Heart right ventricle (tissue), 16 donors: ENCODE data around the gene ZNF415. TPM values are rescaled to one million over a fixed set of nuclear protein-coding genes. Genes with fewer than 3 reads are reported as not detected.

ENCODE experiments used
- ATAC-seq, 8 donors: fragments of 200-7000 bp; cut with Tn5 transposase; one replicate each; pipeline ENCODE4 v1.9.1; 2020; ENCODE audit warnings: mild to moderate bottlenecking in 8 of 8, moderate library complexity in 8 of 8, moderate number of reproducible peaks in 1 of 8
- DNase-seq, 2 donors: peaks; one replicate each; pipeline ENCODE4 v3.0.0-alpha.2; 2020
- H3K27ac ChIP-seq, 10 donors: fragments of 200-600 bp; sonication (generic) in 2 of 10; one replicate each; pipeline versions ENCODE4 v1.5.0 to v1.8.0; 2020 to 2022; ENCODE audit warnings: mild to moderate bottlenecking in 3 of 10
- H3K27me3 ChIP-seq, 7 donors: fragments of 200-600 bp; one replicate each; pipeline ENCODE4 v1.8.0; 2021 to 2022; ENCODE audit warnings: mild to moderate bottlenecking in 2 of 7
- H3K36me3 ChIP-seq, 9 donors: fragments of 200-600 bp; sonication (generic) in 1 of 9; one replicate each; pipeline versions ENCODE4 v1.5.0 to v1.8.0; 2020 to 2022; ENCODE audit warnings: mild to moderate bottlenecking in 2 of 9
- H3K4me1 ChIP-seq, 9 donors: fragments of 200-600 bp; sonication (generic) in 1 of 9; one replicate each; pipeline versions ENCODE4 v1.5.0 to v1.8.0; 2020 to 2022; ENCODE audit warnings: mild to moderate bottlenecking in 4 of 9
- H3K4me3 ChIP-seq, 10 donors: fragments of 200-600 bp; sonication (generic) in 2 of 10; one replicate each; pipeline versions ENCODE4 v1.5.0 to v1.8.0; 2020 to 2022; ENCODE audit warnings: mild to moderate bottlenecking in 7 of 10, moderate library complexity in 2 of 10
- H3K9me3 ChIP-seq, 11 donors: fragments of 200-600 bp in 10 of 11; sonication (generic) in 2 of 11; one replicate each; pipeline versions ENCODE4 v1.5.0 to v1.8.0; 2013 to 2022; ENCODE audit warnings: mild to moderate bottlenecking in 2 of 11, control low read depth in 1 of 11, moderate library complexity in 1 of 11
- CTCF ChIP-seq, 9 donors: fragments of 200-600 bp; sonication (generic) in 2 of 9; IDR thresholded peaks; one replicate each; pipeline versions ENCODE4 v1.5.0 to v1.8.0; 2021 to 2022; ENCODE audit warnings: antibody characterized with exemption in 9 of 9, mild to moderate bottlenecking in 5 of 9, moderate library complexity in 1 of 9
- WGBS, 2 donors: extraction: QIAGEN DNeasy Blood & Tissue Kit; methylation state at CpG; one replicate each; pipeline ENCODE4 v1.1.7; 2013; ENCODE audit warnings: inconsistent platforms in 1 of 2; 5-methylcytosine and 5-hydroxymethylcytosine counted together
- intact Hi-C, 10 donors: fragments of 100-400 bp; cut with DNase I; formaldehyde crosslinking; loops; one replicate each; pipeline versions ENCODE4 v1.11.1 to v1.14.2; 2022
- long read RNA-seq, 3 donors: library from polyadenylated mRNA; unstranded; transcript quantifications; one replicate each; pipeline ENCODE4 v2.0.0, GENCODE V29; 2020 to 2021
- polyA plus RNA-seq, 2 donors: library from polyadenylated mRNA; stranded (reverse); fragments of 200-250 nt; gene quantifications; one replicate each; pipeline ENCODE4 v1.2.3, GENCODE V29; 2013
- total RNA-seq, 10 donors: library from RNA; stranded (reverse); fragmentation: NEBNext Ultra II Directional in 3 of 10; extraction: Animal tissue kit (Norgen Biotek cat#: 25700) in 3 of 10; gene quantifications; one replicate each; pipeline versions ENCODE4 v1.2.1 to v1.2.4, GENCODE V29; 2021 to 2023
- donor health status: Arrhythmogenic right ventricular cardiomyopathy.
- donor health status: ischemic (EF 13 %, LVEDD 7.1; RV severe dilation, severe dysfunction).
- donor health status: healthy with polysubstance abuse.
- donor health status: DM: no; HTN: yes; CAD: no.
- donor health status: DM: no; HTN: no; CAD: no.
- donor health status: ischemic (EF 25% LVEDD 6.9; RV normal size, moderate dysfunction).
- donor health status: ischemic (EF 25% LVEDD 5.7; RV mildly dilated, moderate dysfunction).
- donor health status: healthy.
- donor health status: DM: yes; HTN: yes; CAD: no.
- donor health status: Ischemic cardiomyopathy.
- donor health status: ischemic (EF 35%, LVEDD 5.7; RV mildly dilated, moderate dysfunction).
- donor health status: nonischemic (EF 11% LVEDD 7.7; RV severe dilation, severe dysfunction).
- donor health status: DM: yes; HTN: yes; CAD: no.
- donor health status: PGD.
- donor health status: ischemic (EF 29% LVEDD 5.4; RV normal size, mild dysfunction).
- donor health status: nonischemic (EF 23%, LVEDD 6.1; RV moderate dilation, normal function).

Gene ZNF415
- total RNA-seq, result 10 to 100 TPM; 18.7 to 32.5 (median 22.8) TPM
- 10 to 100 TPM in 1 of 2 donors, 1 to 10 TPM in 1; 9.5 to 19.8 TPM for polyA plus RNA-seq
- long read RNA-seq, donor 1, partial matches to known transcripts, result 0 of 1 reads
- long read RNA-seq, donor 1, other reads (novel, unspliced or antisense), result 0 of 1 reads
- long read RNA-seq, donor 2, partial matches to known transcripts, result 1 of 6 reads
- long read RNA-seq, donor 2, other reads (novel, unspliced or antisense), result 3 of 6 reads
- long read RNA-seq, donor 3, partial matches to known transcripts, result 0 of 11 reads
- long read RNA-seq, donor 3, other reads (novel, unspliced or antisense), result 8 of 11 reads

GRCh38 chr19:53132141-53132991 is at the start of gene ZNF415:
Gene ZNF415 (minus strand): TSS chr19:53132910. CDS start chr19:53122676, 10,234 bp downstream.
- WGBS, 2 donors, result 1% methylated on average over 50 to 51 of the region's 51 CpGs
- peaks cover 0 to 3% (median 0%) of the 10 kb centered on the region in 9 donors for H3K36me3 ChIP-seq
- H3K4me3 ChIP-seq, result peak within 1 kb of the TSS; percentile 44 to 75 (median 66)
- no peak for TF ChIP-seq CTCF (IDR thresholded peaks at IDR 0.05)
- peaks cover 0 to 46% (median 0%) of the 10 kb centered on the region in 11 donors for H3K9me3 ChIP-seq
- DNase-seq (peak; percentile 87 to 89), ATAC-seq (peak; percentile 90 to 96 (median 95))
- intact Hi-C loops, result loop anchor here in 4 of 10 donors (1.0 to 5.0 kb wide), 4 partner anchors 27 to 56 kb away; partner anchors contain the start of genes ZNF160 (in 1 of the 4) and ZNF347 (in 1 of the 4)
- H3K27me3 ChIP-seq, result peaks cover 0 to 3% (median 0%) of the 10 kb centered on the region in 7 donors
- H3K27ac ChIP-seq, result peak within 1 kb of the TSS; percentile 34 to 92 (median 86)
- H3K4me1 ChIP-seq, result peaks cover 9 to 29% (median 22%) of the 10 kb centered on the region in 9 donors

GRCh38 chr19:53182202-53182601 is 49.5 kb upstream of the ZNF415 start:
- Histone ChIP-seq H3K4me1 (no peaks in the 10 kb centered on the region), H3K27ac (no peak overlapping the region), H3K36me3 (peaks cover 0 to 44% (median 8%) of the 10 kb centered on the region in 9 donors), H3K4me3 (no peak overlapping the region), H3K27me3 (no peaks in the 10 kb centered on the region), H3K9me3 (peaks cover 0 to 59% (median 0%) of the 10 kb centered on the region in 11 donors)
- DNase-seq (no peak), ATAC-seq (no peak)
- intact Hi-C loops, result no loop called here
- 94 to 96% methylated on average over 10 of the region's 10 CpGs for WGBS, 2 donors
- no peak for TF ChIP-seq CTCF (IDR thresholded peaks at IDR 0.05)

- no peak for DNase-seq
- Histone ChIP-seq H3K4me3 (no peak overlapping the region), H3K27ac (no peak overlapping the region), H3K4me1 (no peaks in the 10 kb centered on the region), H3K36me3 (peaks cover 0 to 42% (median 8%) of the 10 kb centered on the region in 9 donors), H3K27me3 (no peaks in the 10 kb centered on the region), H3K9me3 (peaks cover 0 to 80% (median 0%) of the 10 kb centered on the region in 11 donors)
- no peak for ATAC-seq
- intact Hi-C loops, result loop anchor here in 1 of 10 donors (10.0 kb wide), 1 partner anchor 103 kb away; no protein-coding TSS in a partner anchor
- WGBS, 2 donors, result 85 to 91% methylated on average over 5 of the region's 5 CpGs
- TF ChIP-seq CTCF (IDR thresholded peaks at IDR 0.05), result no peak
These were observed 45.3 kb upstream of the ZNF415 start for GRCh38 chr19:53177986-53178385.

- ATAC-seq (no peak), DNase-seq (no peak)
- WGBS, 2 donors, result 50 to 52% methylated on average over 4 of the region's 4 CpGs
- no peak overlapping the region for H3K4me3 ChIP-seq
- H3K4me1 ChIP-seq, result no peaks in the 10 kb centered on the region
- no peak overlapping the region for H3K27ac ChIP-seq
- H3K9me3 ChIP-seq, result peaks cover 0 to 83% (median 10%) of the 10 kb centered on the region in 11 donors
- TF ChIP-seq CTCF (IDR thresholded peaks at IDR 0.05), result no peak
- intact Hi-C loops, result loop anchor here in 1 of 10 donors (10.0 kb wide), 1 partner anchor 98 kb away; no protein-coding TSS in a partner anchor
- no peaks in the 10 kb centered on the region for H3K27me3 ChIP-seq
- H3K36me3 ChIP-seq, result peaks cover 0 to 8% (median 0%) of the 10 kb centered on the region in 9 donors
These were observed 40.2 kb upstream of the ZNF415 start for GRCh38 chr19:53172889-53173288.
